C1 segment of cervical spinal cord (tissue), 14 donors: ENCODE results near the gene PODXL2.

Experiments used
- DNase-seq, 14 donors: peaks; one replicate each; lab custom pipeline; 2025; lab: John Stamatoyannopoulos, UW

The PODXL2 gene

DNA sequence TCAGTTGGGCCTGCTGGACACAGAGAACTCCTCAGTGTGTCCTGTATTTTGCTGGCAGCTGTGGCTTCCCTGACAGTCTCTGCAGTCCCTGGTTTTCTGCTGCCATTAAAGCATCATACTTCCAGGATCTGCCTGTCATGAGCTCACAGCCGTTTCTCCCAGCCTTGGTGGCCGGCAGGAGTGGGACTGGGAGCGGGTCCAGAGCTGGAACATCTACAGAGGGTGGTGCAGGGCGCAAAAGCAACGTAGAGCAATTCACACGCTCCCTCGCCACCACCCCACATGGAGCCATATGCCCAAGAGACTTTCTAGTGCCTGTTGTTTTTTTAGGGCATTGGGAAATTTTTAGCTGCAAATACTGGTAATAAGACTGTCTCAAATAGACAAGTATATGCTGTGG is 77.3 kb downstream of the PODXL2 start:
- no peak for DNase-seq

DNA sequence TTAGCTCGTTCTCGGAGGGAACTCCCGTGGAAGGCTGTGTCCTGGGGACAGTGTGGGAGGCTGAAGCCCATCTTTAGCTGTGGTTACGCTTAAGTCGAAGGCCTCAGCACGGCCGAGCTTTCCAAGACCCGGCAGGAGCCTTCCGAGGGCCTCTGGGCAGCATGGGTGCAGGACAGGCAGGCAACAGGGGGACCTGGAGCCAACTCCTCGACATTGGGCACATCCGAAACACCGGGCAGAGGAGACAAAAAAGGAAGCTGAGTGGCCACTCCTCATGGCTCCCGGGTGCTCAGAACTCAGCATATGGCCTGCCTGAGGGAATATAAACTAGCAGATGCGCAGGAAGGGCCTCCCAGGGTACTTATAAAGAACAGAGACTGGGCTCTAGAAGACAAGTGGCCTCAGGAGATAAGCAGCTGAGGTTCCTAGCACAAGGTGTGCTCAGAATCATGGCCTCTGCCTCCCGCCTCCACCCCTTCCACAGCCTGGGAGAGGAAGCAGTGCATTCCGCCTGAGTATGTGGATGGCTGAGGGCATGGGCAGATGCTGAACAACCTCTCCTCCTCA is 77.9 kb downstream of the PODXL2 start:
- DNase-seq = peak in 1 of 14 donors; percentile 67

GRCh38 chr3:127707851-127708411 is 78.9 kb downstream of the PODXL2 start:
- DNase-seq = no peak

GRCh38 chr3:127708837-127709236 is 79.9 kb downstream of the PODXL2 start:
- DNase-seq = no peak

- DNase-seq = no peak
These were observed 80.5 kb downstream of the PODXL2 start for GRCh38 chr3:127709320-127710060.

GRCh38 chr3:127710155-127710941 is 81.4 kb downstream of the PODXL2 start:
- no peak for DNase-seq

DNA sequence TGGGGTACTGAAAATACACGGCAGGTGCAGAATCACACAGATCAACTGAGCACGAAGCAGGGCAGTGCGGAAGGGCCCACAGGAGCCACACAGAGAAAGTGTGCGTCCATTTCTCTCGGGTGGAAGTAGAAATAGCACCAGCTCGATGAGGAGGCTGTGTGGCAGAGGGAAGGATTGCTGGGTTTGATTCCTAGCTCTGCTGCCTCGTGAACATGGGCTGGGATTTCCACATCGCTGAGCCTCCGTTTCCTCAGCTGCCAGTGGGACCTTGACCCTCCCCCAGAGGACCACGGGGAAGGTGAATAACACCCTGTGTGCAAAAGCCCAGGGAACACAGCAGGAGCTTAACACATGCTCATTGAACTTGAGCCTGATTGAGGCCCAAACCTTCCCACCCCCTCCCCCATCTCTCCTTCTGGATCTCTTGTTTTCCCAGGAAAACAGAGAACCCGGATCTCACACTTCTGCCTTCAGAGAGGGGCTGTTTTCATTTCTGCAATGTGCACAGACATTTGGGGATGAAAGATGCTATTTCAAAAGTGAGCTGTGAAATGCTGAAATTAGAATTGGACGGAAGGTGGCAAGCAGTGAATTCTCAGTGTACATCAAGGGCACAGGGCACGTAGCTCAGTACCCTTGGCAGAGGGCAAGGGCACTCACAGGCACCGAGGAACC is 82.2 kb downstream of the PODXL2 start:
- DNase-seq = peak in 1 of 14 donors; percentile 54

- no peak for DNase-seq
These were observed 82.9 kb downstream of the PODXL2 start for GRCh38 chr3:127711896-127712295.

DNA sequence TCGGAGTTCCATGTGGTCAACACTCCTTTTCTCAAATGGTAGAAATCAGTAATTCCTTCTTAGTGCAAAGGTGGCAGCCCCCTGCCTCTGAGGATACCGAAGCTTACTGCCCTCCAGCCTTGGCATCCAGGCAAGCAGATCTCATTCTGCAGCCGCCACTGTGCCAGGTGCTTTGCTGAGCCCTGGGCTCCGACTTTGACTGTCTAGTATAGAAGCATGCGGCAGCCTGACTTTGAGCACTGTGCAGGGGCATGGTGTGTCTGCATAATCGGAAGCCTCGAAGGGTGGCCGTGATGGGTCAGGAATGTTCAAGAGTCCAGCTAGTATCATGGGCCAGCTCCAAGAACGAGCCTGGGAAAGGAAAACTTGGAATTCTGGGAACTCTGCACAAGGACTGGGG is 83.5 kb downstream of the PODXL2 start:
- DNase-seq = peak in 1 of 14 donors; percentile 54

DNA sequence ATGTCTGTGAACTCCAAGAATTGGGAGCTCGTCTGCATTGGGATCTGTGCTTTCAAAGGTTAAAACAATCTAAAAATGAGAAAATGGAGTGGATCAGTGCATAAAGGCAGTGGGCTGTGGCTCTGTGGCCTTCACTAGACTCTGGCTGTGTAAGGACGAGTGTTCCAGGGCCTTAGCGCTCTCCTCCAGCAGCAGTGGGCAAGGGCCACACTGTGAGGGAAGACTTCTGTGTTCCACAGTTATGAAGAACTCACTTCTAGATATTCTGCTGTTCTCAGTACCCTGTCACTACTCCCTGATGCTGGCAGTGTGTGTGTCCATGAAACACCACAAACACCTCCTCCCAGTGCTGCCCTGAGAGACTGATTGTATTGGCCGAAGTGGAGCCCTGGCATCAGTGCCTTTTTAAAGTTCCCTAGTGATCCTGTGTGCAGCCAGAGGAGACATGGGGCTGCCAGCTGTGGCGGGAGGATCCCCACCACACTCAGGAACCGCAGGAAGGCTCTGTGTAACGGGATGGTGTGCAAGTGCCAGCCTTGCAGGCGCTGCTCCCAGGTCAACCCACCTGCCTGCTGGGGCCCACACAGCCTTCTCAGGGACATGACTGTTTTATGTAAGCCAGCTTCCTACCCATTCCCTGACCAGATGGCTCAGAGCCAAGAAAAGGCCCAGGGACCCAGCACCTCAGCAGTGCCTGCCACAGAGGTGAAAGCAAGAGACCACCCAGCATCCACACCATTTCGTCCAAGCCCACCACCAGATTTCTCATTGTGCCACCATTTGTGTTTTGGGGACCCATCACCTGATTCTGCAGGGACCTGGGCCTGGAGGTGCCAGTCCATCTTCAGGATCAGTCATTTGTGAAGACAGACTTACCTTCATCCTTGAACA is 84.1 kb downstream of the PODXL2 start:
- DNase-seq = no peak

DNA sequence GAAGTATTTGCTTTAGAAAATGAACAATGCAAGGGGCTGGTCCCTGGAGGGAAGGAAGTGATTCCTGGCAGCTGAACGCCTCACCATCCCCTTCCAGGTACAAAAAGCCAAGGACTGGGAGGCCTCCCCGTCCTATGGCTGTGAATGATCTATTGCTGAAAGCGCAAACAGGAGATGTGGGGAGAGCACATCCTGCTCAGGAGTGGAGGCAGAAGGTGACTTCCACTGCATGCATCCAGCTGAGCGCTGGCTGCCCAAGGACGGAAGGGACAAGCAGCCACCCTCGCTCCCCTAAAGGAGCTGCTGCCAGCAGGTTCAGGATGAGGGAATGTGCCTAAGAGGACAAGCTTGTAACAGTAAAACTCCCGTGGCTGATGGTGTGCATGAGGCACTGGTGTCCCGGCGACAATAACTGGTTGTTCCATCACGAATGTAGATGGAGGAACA is 85.2 kb downstream of the PODXL2 start:
- no peak for DNase-seq

DNA sequence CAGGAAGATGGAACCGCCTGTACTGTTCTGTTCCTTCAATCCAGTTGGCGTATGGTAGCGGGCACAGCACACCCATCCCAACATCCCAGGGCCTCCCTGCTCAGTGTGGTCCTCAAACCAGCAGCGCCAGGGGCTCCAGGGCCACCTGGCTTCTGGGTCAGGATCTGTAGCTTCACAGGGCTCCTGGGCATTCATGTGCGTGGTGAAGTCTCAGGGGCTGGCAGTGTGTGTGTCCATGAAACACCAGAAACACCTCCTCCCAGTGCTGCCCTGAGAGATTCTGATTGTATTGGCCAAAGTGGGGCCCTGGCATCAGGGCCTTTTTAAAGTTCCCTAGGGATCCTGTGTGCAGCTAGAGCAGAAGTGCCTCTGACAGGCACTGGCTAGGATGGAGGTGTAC is 85.9 kb downstream of the PODXL2 start:
- no peak for DNase-seq

GRCh38 chr3:127715532-127715931 is 86.5 kb downstream of the PODXL2 start:
- no peak for DNase-seq

DNA sequence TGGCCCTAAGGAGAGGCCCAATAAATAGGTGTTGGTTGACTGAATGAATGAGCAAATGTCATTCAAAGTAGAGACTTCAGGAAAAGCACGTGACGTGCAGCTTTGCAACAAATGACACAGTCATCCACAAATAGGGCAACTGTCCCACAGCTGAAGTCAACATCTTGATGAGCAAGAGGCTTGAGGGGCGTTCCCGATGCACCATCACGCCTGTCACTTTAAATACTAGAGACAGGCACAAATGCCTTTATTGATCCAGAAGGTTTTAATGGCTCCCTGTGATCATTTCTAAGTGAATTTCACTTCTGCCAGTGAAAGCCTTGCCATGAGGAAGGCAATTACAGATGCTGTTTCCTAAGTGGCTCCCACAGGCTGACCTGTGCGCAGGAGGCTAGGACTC is 87.4 kb downstream of the PODXL2 start:
- DNase-seq = no peak

DNA sequence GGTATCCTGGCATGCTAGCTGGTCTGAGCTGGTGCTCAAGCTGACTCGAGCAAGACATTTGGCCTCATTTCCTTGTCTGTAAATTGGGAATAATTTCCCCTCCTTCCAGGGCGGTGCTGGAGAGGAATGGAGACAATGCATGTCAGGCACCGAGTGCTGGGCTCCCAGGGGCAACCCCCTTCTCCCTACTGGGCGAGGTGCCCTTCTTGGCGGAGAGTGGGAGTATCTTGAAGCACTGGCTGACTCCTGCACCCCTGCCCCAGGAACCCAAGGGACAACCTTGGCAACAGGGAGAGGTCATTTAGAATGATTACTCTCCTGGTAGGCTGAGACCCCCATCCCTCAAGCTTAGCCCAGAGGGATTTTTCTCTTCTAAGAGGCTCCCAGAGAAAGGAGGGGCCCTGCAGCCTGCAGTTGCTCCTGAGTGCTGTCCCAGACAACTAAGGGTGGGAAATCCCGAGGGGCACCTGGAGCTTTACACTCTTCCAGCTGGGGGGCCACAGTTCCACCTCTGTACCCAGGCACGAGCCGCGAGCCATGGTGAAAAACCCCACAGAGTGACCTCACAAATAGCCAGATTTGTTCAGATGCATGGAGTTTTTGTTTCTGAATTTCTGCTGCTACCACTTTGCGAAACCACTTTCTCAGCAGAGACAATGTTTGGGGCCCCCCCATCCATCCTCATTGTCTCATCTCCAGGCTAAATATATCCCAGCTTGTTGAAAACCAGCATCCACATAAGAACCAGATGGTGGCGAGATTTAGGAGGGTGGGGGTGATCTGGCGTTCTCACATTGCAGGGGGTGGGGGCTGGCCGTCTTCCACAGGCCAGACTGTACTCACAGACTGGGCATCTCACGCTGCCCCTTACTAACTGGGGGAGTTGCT is 88.6 kb downstream of the PODXL2 start:
- peak in 2 of 14 donors; percentile 32 to 96 for DNase-seq

DNA sequence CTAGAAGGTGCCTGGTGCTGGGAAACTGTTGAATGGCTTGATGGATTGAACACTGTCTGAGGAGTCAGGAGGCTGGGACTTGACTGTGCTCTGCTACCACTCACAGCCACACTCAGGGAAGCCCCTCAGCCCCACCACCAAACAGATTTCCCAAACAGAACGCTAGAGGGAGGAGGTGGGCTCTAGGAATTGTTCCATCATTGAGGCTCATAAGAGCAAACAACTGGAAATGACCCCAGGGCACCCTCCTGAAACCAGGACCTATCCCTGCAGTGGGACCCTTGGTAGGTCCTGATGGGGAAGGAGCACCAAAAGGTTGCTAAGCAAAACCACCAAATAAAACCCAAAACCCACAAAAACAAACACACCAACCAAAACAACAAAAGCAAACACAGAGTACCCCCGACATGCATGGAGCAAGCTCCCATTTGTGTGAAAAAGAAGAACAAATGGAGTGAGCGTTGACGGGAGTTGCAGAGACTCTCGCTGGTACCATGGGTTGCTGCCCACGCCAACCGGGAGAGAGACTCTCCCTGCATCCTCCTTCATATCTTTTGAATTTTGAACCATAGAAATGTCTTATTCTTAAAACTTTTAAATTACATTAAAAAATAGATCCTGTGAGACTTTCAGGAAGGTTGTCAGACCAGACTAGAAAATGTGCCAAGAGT is 89.4 kb downstream of the PODXL2 start:
- no peak for DNase-seq

GRCh38 chr3:127718916-127719290 is 89.9 kb downstream of the PODXL2 start:
- no peak for DNase-seq

DNA sequence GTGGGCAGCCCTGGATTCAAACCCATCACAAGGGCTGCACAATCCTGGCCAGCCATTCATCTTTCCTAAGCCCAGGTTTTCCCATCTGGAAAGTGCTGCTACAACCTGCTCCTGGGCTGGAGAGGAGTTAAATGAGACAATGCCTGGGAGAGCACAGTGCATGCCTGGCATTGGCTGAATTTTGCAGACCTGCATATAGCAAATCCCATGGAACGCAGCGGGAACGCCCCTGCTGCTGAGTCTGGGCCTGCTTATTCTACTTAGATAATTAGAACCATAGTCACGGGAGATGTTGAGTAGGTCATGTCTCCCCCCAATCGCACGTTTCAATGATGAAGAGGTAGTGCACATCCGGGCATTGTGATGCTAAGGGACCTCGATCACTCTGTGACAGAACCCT is 90.4 kb downstream of the PODXL2 start:
- DNase-seq = no peak

DNA sequence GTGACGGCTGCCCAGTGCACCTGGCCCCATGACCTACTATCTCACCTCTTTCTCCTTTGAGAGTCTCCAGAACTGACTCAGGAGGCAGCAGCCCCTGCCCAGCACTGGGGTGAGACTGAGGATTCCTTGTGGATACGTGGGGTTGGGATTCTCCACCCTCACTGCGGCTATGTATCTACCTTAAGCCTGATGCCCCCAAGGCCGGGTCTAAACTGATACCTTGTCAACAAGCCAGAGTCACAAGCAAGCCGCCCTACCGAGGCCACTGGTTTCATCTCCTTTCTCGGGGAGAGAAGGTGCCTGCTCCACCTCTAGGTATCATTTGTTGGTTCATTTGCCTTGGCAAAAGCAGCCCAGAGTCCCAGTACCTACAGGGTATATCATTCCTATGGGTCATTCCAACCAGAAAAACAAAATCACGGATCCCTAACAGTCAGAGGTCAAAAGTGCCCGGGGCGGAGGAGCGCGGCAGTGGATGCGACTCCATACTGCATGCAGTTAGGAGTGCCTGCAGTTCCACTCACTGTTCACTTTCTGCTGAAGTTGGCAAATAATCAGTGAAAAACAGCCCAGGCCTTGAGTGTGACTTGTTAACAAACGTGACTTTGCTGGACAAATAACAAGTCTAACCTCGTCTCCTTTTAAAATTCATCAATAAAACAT is 91.3 kb downstream of the PODXL2 start:
- DNase-seq = no peak
